PFSK-1 (cell line): Measurements from ENCODE around the gene BCL2.

ENCODE experiments used
- FOXP2 ChIP-seq: optimal IDR thresholded peaks from 2 replicates; pipeline ENCODE3; 2011; ENCODE audit warnings: borderline replicate concordance, control low read depth, inconsistent platforms; ENCODE audit not compliant: insufficient read depth; ENCODE audit errors: extremely low read length, extremely low read depth
- POLR2AphosphoS5 ChIP-seq: IDR thresholded peaks from 2 replicates; pipeline ENCODE4 v1.6.1; 2012; ENCODE audit warnings: low read depth, mild to moderate bottlenecking, control low read depth, low read length, moderate library complexity
- SIN3A ChIP-seq: IDR thresholded peaks from 2 replicates; pipeline ENCODE4 v1.6.1; 2012; ENCODE audit warnings: mild to moderate bottlenecking, low read length, moderate library complexity, borderline replicate concordance; ENCODE audit not compliant: insufficient read depth
- TAF1 ChIP-seq: IDR thresholded peaks from 2 replicates; pipeline ENCODE4 v1.6.1; 2012; ENCODE audit warnings: low read length, control low read depth, borderline replicate concordance; ENCODE audit not compliant: insufficient read depth
- TF ChIP-seq, protein P1 (sequence below), 2 experiments: IDR thresholded peaks; 2 replicates each; pipeline versions ENCODE4 v1.6.1 to v1.8.0; 2011 to 2012; ENCODE audit warnings: low read depth in 2 of 2, low read length in 2 of 2, control low read depth in 1 of 2, inconsistent platforms in 1 of 2, mild to moderate bottlenecking in 1 of 2, moderate library complexity in 1 of 2; ENCODE audit not compliant: insufficient read depth in 1 of 2

BCL2 gene

GRCh38 chr18:63120620-63121019, 198.9 kb downstream of the BCL2 start:
- TF ChIP-seq SIN3A = no peak
- TF ChIP-seq, protein P1, sequence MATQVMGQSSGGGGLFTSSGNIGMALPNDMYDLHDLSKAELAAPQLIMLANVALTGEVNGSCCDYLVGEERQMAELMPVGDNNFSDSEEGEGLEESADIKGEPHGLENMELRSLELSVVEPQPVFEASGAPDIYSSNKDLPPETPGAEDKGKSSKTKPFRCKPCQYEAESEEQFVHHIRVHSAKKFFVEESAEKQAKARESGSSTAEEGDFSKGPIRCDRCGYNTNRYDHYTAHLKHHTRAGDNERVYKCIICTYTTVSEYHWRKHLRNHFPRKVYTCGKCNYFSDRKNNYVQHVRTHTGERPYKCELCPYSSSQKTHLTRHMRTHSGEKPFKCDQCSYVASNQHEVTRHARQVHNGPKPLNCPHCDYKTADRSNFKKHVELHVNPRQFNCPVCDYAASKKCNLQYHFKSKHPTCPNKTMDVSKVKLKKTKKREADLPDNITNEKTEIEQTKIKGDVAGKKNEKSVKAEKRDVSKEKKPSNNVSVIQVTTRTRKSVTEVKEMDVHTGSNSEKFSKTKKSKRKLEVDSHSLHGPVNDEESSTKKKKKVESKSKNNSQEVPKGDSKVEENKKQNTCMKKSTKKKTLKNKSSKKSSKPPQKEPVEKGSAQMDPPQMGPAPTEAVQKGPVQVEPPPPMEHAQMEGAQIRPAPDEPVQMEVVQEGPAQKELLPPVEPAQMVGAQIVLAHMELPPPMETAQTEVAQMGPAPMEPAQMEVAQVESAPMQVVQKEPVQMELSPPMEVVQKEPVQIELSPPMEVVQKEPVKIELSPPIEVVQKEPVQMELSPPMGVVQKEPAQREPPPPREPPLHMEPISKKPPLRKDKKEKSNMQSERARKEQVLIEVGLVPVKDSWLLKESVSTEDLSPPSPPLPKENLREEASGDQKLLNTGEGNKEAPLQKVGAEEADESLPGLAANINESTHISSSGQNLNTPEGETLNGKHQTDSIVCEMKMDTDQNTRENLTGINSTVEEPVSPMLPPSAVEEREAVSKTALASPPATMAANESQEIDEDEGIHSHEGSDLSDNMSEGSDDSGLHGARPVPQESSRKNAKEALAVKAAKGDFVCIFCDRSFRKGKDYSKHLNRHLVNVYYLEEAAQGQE (IDR thresholded peaks at IDR 0.05; ENCODE audit: insufficient read depth in 1 of 2, low read depth in 2 of 2, low read length in 2 of 2) = no peak
- no peak for TF ChIP-seq FOXP2
- TF ChIP-seq POLR2AphosphoS5 = no peak
- no peak for TF ChIP-seq TAF1

- TF ChIP-seq, protein P1 (IDR thresholded peaks at IDR 0.05; ENCODE audit: insufficient read depth in 1 of 2, low read depth in 2 of 2, low read length in 2 of 2) = no peak
- TF ChIP-seq POLR2AphosphoS5 = no peak
- no peak for TF ChIP-seq SIN3A
- TF ChIP-seq TAF1 = no peak
- no peak for TF ChIP-seq FOXP2
Measured at GRCh38 chr18:63119647-63120046, 199.9 kb downstream of the BCL2 start.

GRCh38 chr18:63113899-63114565, 205.5 kb downstream of the BCL2 start:
- TF ChIP-seq TAF1 = no peak
- no peak for TF ChIP-seq FOXP2

GRCh38 chr18:63112706-63113105, 206.9 kb downstream of the BCL2 start:
- TF ChIP-seq POLR2AphosphoS5 (no peak), TAF1 (no peak), SIN3A (no peak), FOXP2 (no peak)
- TF ChIP-seq, protein P1 (IDR thresholded peaks at IDR 0.05; ENCODE audit: insufficient read depth in 1 of 2, low read depth in 2 of 2, low read length in 2 of 2) = no peak

DNA sequence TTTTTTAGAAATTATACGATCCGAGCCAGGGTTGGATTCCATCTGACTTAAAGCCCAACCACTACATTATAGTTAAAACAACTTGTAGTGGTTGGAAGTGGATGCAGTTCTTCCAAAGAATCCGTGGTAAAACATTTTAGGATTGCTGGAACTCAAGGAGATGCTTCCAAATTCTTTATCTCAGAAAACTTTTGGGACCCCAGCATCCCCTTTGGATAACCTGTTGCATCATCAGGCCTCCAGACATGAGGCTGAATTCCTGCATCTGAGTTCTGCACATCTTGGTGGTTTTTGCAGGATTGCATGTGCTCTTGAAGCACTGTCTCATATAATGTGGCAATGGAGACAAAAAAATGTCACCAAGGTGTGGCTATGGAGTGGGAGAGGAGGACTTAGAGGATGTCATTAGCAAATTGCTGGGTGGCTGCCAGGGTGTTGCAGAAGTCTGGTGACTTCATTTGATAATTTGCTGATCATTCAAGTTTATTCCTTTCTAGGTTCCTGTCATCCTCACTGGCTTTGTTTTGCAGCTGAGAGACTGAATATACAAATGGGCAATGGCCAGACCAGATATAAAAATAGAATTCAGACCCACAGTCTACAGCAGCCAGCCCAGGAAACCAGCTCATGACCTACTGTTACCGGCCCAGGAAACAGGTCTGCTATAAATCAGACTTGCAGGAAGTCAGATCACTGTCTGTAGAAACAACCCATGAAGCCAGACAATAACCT, 207.7 kb downstream of the BCL2 start:
- no peak for TF ChIP-seq SIN3A
- no peak for TF ChIP-seq POLR2AphosphoS5
- peak; percentile 18 for TF ChIP-seq FOXP2
- TF ChIP-seq, protein P1 (IDR thresholded peaks at IDR 0.05; ENCODE audit: insufficient read depth in 1 of 2, low read depth in 2 of 2, low read length in 2 of 2) = no peak
